Measurements from ENCODE around the gene HOXD1. TPM values are rescaled to one million over a fixed set of nuclear protein-coding genes. Genes with fewer than 3 reads are reported as not detected.

HOXD1 gene
- total RNA-seq, 4 donors from 2014 or later: 0.85 to 0.89 TPM; not detected in 2

- Histone ChIP-seq H3K36me3 (no peaks in the 10 kb centered on the region), H3K4me3 (no peak overlapping the region), H3K27ac (no peak overlapping the region), H3K4me1 (no peaks in the 10 kb centered on the region), H3K27me3 (peaks cover 44% of the 10 kb centered on the region), H3K9me3 (no peaks in the 10 kb centered on the region)
- 77% methylated on average over 21 of the region's 21 CpGs for WGBS
- TF ChIP-seq, protein P1, sequence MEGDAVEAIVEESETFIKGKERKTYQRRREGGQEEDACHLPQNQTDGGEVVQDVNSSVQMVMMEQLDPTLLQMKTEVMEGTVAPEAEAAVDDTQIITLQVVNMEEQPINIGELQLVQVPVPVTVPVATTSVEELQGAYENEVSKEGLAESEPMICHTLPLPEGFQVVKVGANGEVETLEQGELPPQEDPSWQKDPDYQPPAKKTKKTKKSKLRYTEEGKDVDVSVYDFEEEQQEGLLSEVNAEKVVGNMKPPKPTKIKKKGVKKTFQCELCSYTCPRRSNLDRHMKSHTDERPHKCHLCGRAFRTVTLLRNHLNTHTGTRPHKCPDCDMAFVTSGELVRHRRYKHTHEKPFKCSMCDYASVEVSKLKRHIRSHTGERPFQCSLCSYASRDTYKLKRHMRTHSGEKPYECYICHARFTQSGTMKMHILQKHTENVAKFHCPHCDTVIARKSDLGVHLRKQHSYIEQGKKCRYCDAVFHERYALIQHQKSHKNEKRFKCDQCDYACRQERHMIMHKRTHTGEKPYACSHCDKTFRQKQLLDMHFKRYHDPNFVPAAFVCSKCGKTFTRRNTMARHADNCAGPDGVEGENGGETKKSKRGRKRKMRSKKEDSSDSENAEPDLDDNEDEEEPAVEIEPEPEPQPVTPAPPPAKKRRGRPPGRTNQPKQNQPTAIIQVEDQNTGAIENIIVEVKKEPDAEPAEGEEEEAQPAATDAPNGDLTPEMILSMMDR (IDR thresholded peaks at IDR 0.05): no peak
- TF ChIP-seq EP300 (IDR thresholded peaks at IDR 0.05): no peak
- no peak for TF ChIP-seq POLR2A (IDR thresholded peaks at IDR 0.05)
- TF ChIP-seq POLR2AphosphoS5 (IDR thresholded peaks at IDR 0.05): no peak
- DNase-seq (ENCODE audit: low spot score in 2 of 2): no peak
These were observed 12.5 kb downstream of the HOXD1 start for GRCh38 chr2:176200971-176201370.

GRCh38 chr2:176202491-176202890, 14.0 kb downstream of the HOXD1 start:
- DNase-seq (ENCODE audit: low spot score in 2 of 2): no peak
- no peaks in the 10 kb centered on the region for H3K9me3 ChIP-seq
- no peak overlapping the region for H3K27ac ChIP-seq
- H3K36me3 ChIP-seq: no peaks in the 10 kb centered on the region
- H3K4me3 ChIP-seq: no peak overlapping the region
- WGBS: 78% methylated on average over 7 of the region's 7 CpGs
- TF ChIP-seq EP300 (IDR thresholded peaks at IDR 0.05) (no peak), POLR2AphosphoS5 (IDR thresholded peaks at IDR 0.05) (no peak), POLR2A (IDR thresholded peaks at IDR 0.05) (no peak)
- TF ChIP-seq, protein P1 (IDR thresholded peaks at IDR 0.05): no peak
- no peaks in the 10 kb centered on the region for H3K4me1 ChIP-seq
- peaks cover 36% of the 10 kb centered on the region for H3K27me3 ChIP-seq

GRCh38 chr2:176205126-176205525, 16.7 kb downstream of the HOXD1 start:
- H3K4me3 ChIP-seq: no peak overlapping the region

DNA sequence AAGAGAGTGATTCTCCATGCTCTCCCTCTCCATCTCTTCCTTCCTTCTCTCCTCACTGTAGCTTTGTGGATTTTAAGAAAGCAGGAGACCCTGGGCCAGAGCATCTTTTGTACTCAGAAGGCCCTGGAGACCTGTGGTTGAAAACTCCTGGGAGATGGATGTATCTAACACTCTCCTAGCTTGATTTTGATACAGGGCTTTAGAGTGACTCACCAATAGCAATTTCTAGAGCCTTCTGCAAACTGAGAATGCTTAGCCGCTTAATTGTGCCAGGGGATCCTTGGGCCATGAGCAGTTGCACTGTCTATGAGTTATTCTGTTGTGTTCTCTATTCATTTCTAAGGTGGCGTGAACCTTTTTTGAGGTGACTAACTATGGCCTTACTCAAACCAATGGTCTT, 17.7 kb downstream of the HOXD1 start:
- Histone ChIP-seq H3K36me3 (no peaks in the 10 kb centered on the region), H3K27me3 (peaks cover 20% of the 10 kb centered on the region), H3K9me3 (no peaks in the 10 kb centered on the region), H3K4me3 (no peak overlapping the region), H3K27ac (no peak overlapping the region), H3K4me1 (no peaks in the 10 kb centered on the region)
- WGBS: 96% methylated on average over 2 of the region's 2 CpGs
- no peak for DNase-seq (ENCODE audit: low spot score in 2 of 2)
- TF ChIP-seq, protein P1 (IDR thresholded peaks at IDR 0.05): no peak
- no peak for TF ChIP-seq EP300 (IDR thresholded peaks at IDR 0.05)
- TF ChIP-seq POLR2A (IDR thresholded peaks at IDR 0.05): no peak
- no peak for TF ChIP-seq POLR2AphosphoS5 (IDR thresholded peaks at IDR 0.05)

More at GRCh38 chr2:176205126-176205525, 16.7 kb downstream of the HOXD1 start:
- TF ChIP-seq, protein P1 (IDR thresholded peaks at IDR 0.05): no peak
- no peak for TF ChIP-seq POLR2AphosphoS5 (IDR thresholded peaks at IDR 0.05)
- TF ChIP-seq POLR2A (IDR thresholded peaks at IDR 0.05): no peak
- no peak for TF ChIP-seq EP300 (IDR thresholded peaks at IDR 0.05)
- no peak for DNase-seq (ENCODE audit: low spot score in 2 of 2)
- 94% methylated on average over 1 of the region's 1 CpG for WGBS
- no peaks in the 10 kb centered on the region for H3K9me3 ChIP-seq
- no peaks in the 10 kb centered on the region for H3K36me3 ChIP-seq
- H3K27ac ChIP-seq: no peak overlapping the region
- H3K27me3 ChIP-seq: peaks cover 22% of the 10 kb centered on the region
- H3K4me1 ChIP-seq: no peaks in the 10 kb centered on the region

- Histone ChIP-seq H3K9me3 (no peaks in the 10 kb centered on the region), H3K4me1 (no peaks in the 10 kb centered on the region), H3K4me3 (no peak overlapping the region), H3K27me3 (peaks cover 19% of the 10 kb centered on the region), H3K27ac (no peak overlapping the region), H3K36me3 (no peaks in the 10 kb centered on the region)
- TF ChIP-seq POLR2AphosphoS5 (IDR thresholded peaks at IDR 0.05) (no peak), POLR2A (IDR thresholded peaks at IDR 0.05) (no peak), EP300 (IDR thresholded peaks at IDR 0.05) (no peak)
- TF ChIP-seq, protein P1 (IDR thresholded peaks at IDR 0.05): no peak
- DNase-seq (ENCODE audit: low spot score in 2 of 2): no peak
- 31% methylated on average over 2 of the region's 2 CpGs for WGBS
These were observed 18.2 kb downstream of the HOXD1 start for GRCh38 chr2:176206682-176207081.

All from suprapubic skin (tissue), 4 donors.